ENCODE results near the gene KLHL6.

- no peak for TF ChIP-seq CTCF (IDR thresholded peaks at IDR 0.05)
- TF ChIP-seq EP300 (IDR thresholded peaks at IDR 0.05; ENCODE audit: low read depth) = no peak
- TF ChIP-seq POLR2A (IDR thresholded peaks at IDR 0.05) = no peak
- TF ChIP-seq POLR2AphosphoS5 (IDR thresholded peaks at IDR 0.05) = no peak
Observed at GRCh38 chr3:183503746-183504145, 51.8 kb downstream of the KLHL6 start.
